PFSK-1 (cell line): ENCODE measurements around the gene CDC7.

ENCODE experiments used
- FOXP2 ChIP-seq: optimal IDR thresholded peaks from 2 replicates; pipeline ENCODE3; 2011; ENCODE audit warnings: borderline replicate concordance, control low read depth, inconsistent platforms; ENCODE audit not compliant: insufficient read depth; ENCODE audit errors: extremely low read length, extremely low read depth
- REST ChIP-seq, 2 experiments: IDR thresholded peaks; 2 replicates each; pipeline versions ENCODE4 v1.6.1 to v1.8.0; 2011 to 2012; ENCODE audit warnings: low read depth in 2 of 2, low read length in 2 of 2, control low read depth in 1 of 2, inconsistent platforms in 1 of 2, mild to moderate bottlenecking in 1 of 2, moderate library complexity in 1 of 2; ENCODE audit not compliant: insufficient read depth in 1 of 2
- TAF1 ChIP-seq: IDR thresholded peaks from 2 replicates; pipeline ENCODE4 v1.6.1; 2012; ENCODE audit warnings: low read length, control low read depth, borderline replicate concordance; ENCODE audit not compliant: insufficient read depth

DNA sequence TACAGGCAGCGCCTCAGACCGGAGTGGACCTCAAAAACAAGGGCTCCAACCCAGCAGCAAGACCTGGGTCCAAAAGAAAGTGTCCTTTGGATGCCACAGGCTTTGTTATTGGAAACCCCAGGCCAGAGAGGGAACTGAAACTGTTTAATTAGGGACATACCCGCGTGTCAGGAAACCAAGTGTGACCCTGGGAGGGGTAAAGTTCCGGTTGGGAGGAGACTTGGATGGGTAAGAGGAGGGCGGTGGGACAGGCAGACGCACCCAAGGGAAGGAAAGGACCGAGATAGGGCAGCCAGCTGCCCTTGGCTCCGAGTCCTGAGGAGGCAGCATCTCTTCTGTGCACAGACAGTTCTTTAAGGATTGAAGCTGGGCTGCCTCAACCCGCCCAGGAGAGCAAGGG, 71.4 kb downstream of the CDC7 start:
- TF ChIP-seq TAF1 (no peak), FOXP2 (no peak), REST (IDR thresholded peaks at IDR 0.05; ENCODE audit: insufficient read depth in 1 of 2, low read depth in 2 of 2, low read length in 2 of 2) (no peak)
